ENCODE measurements around the gene S100A10. TPM values are rescaled to one million over a fixed set of nuclear protein-coding genes. Genes with fewer than 3 reads are reported as not detected.

Gene S100A10, protein sequence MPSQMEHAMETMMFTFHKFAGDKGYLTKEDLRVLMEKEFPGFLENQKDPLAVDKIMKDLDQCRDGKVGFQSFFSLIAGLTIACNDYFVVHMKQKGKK
- 141 TPM for polyA plus RNA-seq (2012; ENCODE audit: insufficient read depth, insufficient read length)

DNA sequence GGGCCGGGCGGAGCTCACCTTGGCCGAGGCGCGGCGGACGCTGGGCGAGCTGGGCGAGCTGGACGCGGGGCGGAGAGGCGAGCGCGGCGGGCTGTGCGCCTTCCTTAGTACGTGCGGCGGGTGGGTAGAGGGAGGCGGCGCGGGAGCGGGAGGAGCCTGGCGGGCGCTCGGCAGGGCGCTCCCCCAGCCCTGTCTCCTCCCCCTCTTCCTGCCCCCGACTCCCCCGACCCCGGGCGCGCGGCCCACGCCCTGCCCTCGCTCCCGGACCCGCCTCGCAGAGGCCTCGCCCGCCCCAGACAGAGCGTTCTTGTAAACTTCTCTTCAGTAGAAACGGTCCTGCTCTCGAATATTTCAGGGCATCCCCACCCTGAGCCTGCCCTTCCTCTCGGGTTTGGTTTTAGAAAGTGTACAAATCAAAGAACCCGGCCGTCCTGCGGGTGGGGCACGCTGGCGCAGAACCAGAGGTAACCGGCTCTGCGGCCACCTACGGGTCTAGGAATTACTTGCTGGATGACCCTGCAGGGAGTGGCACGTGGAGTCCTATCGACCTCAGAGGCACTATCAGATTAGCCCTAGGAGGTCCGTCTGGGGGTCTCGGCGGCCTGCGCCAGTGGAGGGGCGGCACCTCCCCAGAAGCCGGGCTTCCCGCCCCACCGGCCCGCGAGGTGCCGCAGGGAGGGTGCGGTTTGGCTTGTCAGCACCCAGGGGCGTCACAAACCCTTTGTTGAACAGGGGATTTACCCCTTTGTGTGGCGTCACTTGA is at the start of gene S100A10:
Gene S100A10 (minus strand): TSS at position 126 of the 763 bp plus-strand sequence. CDS start 7,629 bp downstream, outside the sequence.
- DNase-seq (ENCODE audit: low read depth, low spot score), result peak; percentile 43

DNA sequence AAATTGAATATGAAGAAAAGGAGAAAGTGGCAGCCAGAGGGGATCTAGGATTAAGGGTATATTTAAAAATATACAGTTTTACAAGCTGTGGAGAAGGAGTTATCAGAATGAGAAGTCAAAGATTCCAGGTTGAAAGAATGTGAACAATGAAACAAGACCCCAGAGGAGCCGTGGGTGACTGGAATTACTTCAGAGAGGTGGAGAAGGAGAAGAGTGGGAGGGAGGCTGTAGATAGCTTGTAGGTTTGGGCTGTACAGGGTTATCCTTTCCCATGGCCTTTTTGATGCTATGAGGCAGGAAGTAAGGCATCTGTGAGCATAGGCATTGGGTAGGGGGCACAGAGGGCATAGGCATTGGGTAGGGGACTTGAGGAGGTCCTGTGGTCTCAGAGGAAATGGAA is 48.4 kb upstream of the S100A10 start:
- DNase-seq (ENCODE audit: low read depth, low spot score), result no peak
- no peak overlapping the region for H3K4me3 ChIP-seq (ENCODE audit: low read length)

More for the DNA sequence above, at the start of gene S100A10:
- peak within 1 kb of the TSS; percentile 63 for H3K4me3 ChIP-seq (ENCODE audit: low read length)

DNA sequence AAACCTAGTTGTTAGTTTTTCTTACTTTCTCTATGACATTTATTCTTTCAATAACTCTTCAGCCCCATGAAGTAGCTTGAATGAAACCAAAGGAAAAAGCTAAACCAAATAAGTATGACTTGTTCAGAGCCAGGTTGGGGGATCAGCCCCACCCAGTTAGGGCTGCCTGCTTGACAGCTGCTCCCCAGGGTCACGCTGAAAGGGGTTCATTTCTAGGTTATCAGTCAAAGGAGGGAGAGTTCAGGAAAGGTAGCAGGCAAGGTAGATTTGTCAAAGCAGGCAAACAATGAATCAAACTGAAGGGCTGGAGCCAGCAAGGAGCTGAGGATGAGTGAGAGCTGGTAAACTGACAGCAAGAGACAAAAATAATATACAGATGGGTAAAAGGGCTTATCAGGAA is 46.2 kb upstream of the S100A10 start:
- DNase-seq (ENCODE audit: low read depth, low spot score), result no peak
- no peak overlapping the region for H3K4me3 ChIP-seq (ENCODE audit: low read length)

DNA sequence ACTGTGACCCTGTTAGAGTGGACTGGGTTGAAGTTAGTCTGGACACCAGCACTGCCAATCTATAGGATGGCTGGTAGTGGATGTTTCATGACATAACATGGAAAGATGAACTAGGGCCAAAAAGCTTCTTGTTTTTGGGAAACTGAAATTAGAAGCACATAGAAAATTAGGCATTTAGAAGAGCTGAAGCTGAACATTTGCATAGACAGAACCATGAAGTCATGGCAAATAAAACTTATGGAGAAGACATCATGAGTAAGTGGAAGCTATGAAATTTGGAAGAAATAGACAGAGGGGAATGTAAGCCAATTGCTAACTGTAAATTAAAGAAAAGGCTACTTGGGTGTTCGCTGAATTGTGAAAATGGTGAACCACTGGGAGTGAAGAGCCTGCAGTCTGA is 45.8 kb upstream of the S100A10 start:
- no peak overlapping the region for H3K4me3 ChIP-seq (ENCODE audit: low read length)
- no peak for DNase-seq (ENCODE audit: low read depth, low spot score)

DNA sequence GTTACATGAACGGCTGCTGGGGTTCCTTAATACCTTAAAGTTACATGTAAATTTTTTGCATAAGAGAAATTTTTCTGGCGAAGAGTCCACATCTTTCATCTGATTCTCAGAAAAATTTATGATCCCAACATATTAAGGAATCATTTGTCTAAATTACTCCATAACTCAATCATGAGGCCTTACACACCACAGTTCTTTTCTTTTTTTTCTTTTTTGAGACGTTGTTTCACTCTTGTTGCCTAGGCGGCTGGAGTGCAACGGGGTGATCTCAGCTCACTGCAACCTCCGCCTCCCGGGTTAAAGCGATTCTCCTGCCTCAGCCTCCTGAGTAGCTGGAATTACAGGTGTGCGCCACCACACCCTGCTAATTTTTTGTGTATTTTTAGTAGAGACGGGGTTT is 45.2 kb upstream of the S100A10 start:
- DNase-seq (ENCODE audit: low read depth, low spot score), result no peak
- H3K4me3 ChIP-seq (ENCODE audit: low read length), result no peak overlapping the region

DNA sequence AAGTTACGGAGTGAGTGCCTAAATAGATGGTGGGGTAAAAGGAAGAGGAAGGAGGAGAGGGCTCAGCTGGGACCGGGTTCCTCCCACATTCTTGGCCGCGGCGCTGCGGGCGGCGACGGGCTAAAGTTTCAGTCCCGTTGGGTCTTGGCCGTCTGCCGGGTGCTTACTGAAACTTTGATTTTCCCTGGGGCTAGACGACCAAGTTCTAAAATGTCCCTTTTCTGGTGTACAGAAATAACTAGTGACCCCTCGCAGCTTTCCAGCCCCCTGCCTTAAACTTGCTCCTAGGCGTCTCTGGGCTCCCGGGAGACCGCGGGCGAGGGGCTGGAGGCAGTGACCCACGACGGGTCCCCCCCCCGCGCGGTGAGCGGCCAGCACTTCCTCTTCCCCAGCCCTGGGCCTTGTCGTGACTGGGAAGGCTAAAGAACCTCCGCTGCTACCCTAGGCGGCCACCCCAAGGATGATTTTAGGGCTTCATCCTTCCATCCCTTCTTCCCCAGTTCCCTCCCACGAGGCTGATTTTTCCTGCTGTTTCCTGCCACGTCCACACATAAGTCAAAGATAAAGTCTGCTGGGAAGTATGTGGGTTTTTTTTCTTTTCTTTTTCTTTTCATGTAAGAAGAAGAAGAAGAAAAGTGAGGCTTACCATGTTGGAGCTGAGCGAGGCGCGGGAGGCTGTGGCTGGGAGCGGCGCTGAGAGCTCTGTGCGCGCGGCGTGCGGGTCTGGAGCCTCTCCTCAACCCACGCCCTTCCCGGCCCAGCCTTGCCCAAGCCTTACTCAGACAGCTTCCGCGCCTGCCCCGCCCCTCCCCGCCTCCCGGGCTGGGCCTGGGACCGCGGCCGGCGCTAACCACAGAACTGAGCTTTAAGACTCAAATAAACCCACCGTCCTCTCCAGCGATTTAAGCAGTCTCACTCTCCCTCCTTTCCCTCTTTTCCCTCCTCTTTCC is 42.9 kb upstream of the S100A10 start, which contains the start of gene S100A11:
Gene S100A11 (minus strand): TSS at position 738 of the 950 bp plus-strand sequence. CDS start 89 bp downstream, at position 649.
- no peak for DNase-seq (ENCODE audit: low read depth, low spot score)
- no peak within 1 kb of the TSS for H3K4me3 ChIP-seq (ENCODE audit: low read length)

DNA sequence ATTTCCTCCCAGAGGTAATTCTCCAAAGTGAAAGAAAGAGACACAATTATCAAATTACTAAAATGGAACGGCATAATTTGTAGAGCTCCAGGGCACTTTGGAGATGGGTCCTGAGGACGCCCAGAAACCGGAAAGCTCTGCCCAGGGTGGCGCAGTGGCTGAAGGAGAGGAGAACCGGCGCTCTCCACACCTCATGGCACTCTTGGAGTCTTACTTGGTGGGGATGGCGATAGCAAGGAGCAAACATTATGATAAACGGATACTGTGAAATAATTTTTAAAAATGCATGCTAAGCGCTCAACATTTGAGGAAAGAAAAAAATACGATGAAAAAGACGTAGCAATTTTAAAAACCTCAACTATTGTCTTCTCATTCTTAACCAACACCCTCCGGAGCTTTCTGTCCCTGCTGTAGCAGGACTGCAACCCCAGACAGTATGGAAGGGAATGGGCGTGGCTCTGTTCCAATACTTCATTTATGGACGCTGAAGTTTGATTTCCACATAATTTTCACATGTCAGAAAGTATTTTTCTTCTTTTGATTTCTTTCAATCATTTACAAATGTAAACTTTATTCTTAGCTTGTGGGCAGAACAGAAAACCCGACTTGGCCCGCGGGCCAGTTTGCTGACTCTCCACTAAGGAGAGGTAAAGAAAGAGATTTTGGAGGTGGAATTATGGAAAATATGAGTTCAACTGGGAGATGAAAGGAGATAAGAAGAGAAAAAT is 42.0 kb upstream of the S100A10 start:
- no peak for DNase-seq (ENCODE audit: low read depth, low spot score)

DNA sequence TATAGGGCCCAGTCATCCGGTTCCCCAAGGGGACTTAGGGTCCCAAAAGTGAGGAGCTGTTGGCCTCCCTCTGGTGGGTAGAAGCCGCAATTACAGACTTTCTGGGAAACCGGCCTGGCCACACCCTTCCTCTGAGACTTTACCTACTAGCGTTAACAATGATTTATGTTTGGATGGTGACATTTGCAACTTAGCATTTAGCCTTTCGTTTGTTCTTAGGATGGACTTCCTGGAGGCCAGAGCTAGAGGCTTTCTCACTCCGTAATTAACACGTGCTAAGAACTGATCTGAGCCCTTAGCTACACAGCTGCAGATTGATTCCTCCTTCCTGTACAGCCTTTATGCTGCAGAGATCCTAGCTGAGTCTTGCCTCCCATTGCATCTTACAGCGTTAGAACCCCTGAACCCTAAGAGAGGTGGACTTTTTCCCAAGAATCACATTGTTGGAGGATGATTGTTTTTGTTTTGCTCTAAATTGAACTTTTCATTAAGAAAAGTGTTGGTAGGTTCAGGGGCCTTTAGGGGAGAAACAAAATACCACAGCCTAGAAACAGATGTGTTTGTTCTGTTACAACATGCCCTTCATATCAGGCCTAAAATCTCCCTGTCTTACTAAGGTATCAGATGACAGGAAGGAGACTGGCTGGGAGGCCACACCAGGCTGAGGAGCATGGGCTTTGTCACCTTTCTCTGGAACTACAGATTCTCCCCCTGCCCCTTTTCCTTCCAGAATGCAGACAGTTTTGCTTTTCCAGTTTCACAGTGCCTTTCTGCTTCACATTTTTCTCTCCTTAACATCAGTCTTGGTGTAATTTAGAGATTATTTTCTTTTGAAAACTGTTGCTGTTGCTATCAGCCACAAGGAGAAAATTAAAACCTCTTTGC is 41.2 kb upstream of the S100A10 start:
- peak overlapping the region; percentile 18 for H3K4me3 ChIP-seq (ENCODE audit: low read length)
- peak; percentile 84 for DNase-seq (ENCODE audit: low read depth, low spot score)

More for the DNA sequence above, 42.0 kb upstream of the S100A10 start:
- no peak overlapping the region for H3K4me3 ChIP-seq (ENCODE audit: low read length)

DNA sequence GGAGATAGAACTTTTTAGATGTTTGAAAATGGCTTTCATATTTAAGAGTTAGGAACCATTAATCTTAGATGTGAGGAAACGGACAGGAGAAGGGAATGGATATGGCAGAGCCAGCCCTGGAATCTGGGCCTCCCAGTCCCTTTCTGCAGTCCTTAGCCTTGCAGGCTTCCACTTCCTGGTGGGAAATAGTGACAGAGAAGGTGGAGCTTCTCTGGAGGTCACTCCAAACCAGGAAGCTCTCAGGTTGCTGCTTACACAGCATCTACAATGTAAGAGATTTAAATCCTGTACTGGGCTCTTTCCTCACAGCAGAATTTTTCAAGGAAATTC is 40.6 kb upstream of the S100A10 start:
- DNase-seq (ENCODE audit: low read depth, low spot score), result no peak
- no peak overlapping the region for H3K4me3 ChIP-seq (ENCODE audit: low read length)

DNA sequence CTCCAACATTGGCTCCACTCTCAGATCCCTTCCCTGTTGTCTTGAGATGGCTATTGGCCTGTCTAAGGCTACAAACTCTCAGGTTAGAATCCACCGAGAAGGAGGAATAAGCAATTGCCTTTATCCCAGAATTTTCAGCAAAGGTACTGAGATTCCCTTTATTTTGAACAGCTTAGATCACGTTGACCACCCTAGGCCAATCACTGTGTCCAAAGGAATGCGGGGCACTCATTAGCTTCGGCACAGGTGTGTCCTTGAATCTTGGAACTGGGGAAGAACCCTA is 36.2 kb upstream of the S100A10 start:
- H3K4me3 ChIP-seq (ENCODE audit: low read length), result no peak overlapping the region
- no peak for DNase-seq (ENCODE audit: low read depth, low spot score)

DNA sequence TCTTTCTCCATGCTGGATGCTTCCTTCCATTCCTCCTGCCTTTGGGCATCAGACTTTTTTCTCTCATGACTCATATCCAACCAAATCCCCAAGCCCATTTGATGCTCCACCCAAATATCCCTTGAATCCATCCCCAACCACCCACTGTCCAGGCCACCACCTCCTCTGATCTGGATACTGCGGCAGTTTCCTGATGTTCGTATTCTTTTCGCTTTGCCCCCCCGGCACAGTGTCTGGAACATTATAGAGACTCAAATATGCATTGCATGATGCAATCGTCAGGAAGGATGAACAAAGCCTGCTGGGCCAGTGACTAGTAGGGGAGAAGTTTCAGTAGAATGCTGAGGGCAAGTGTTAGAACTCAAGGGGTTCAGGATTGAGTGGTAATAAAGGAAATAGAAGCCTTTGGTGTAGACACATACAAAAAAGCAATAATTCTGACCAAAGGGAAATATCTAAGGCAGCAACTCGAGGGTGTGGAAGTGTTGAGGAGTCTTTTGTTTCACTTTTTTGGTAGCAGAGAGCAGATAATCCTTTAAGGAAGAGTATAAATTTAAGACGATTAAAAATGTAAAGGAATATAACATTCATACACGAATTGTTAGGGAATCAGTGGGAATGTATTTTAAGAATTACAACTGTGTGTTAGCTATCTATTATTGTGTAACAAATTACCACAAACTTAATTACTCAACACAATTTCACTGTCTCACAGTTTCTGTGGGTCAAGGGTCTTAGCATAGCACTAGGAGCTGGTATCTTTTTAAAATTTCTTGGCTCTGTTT is 35.7 kb upstream of the S100A10 start:
- no peak for DNase-seq (ENCODE audit: low read depth, low spot score)
- H3K4me3 ChIP-seq (ENCODE audit: low read length), result no peak overlapping the region

DNA sequence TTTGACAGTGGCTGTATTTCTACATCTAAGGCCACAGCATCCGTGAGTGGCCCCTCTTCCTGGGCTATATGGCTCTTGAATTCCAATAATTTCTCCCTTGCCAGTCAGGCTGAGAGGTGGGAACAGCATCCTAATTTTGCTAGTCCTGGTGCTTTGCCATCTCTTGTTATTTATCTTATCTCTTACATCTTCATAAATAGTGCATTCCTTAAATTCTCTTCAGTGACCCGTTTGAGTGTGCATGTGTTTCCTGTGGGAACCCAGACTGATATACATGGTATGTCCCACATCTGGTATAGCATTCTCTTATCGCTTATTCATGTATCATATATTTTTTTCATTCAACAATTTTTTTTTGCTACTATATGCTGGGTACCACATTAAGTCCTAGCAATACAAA is 33.2 kb upstream of the S100A10 start:
- DNase-seq (ENCODE audit: low read depth, low spot score), result no peak

DNA sequence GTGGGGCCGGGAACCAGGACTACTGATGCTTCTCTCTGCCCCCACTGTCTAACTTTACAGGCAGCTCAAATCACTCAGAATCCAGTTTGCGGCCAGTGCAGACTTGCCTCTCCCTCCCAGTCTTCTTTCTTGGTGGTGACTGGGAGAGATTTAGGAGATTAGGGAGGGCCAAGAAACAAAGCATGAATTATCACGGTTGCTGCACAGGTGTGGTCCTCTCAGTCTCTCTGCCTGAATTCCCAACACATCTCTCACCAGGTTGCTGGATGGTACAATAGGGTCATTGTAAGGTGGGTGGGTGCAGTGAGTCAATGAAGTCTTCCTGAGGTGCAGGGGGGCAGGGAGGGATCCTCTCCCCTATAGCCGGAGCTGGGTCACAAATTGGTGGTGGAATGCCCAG is 30.6 kb upstream of the S100A10 start:
- no peak for DNase-seq (ENCODE audit: low read depth, low spot score)
- no peak overlapping the region for H3K4me3 ChIP-seq (ENCODE audit: low read length)

More for the DNA sequence above, 33.2 kb upstream of the S100A10 start:
- no peak overlapping the region for H3K4me3 ChIP-seq (ENCODE audit: low read length)

DNA sequence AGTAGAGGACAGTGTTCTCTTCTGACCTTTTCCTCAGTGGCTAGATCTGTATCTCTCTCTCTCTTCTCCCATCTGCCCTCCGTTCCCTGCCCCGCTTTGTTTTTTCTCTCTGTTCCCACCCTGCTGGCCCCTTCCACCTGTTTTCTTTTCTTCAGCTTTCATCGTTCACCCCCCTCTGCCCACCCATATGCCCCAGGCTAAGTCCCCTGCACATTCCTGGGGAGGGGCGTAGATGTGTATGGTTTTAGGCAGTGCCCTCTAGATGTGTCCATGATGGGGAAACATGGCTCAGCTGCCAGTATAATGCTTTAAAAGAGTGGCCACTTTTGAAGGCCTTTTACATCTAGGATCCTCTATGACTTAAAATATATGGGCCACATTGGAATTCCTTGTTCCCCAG is 29.6 kb upstream of the S100A10 start:
- H3K4me3 ChIP-seq (ENCODE audit: low read length), result no peak overlapping the region
- no peak for DNase-seq (ENCODE audit: low read depth, low spot score)

DNA sequence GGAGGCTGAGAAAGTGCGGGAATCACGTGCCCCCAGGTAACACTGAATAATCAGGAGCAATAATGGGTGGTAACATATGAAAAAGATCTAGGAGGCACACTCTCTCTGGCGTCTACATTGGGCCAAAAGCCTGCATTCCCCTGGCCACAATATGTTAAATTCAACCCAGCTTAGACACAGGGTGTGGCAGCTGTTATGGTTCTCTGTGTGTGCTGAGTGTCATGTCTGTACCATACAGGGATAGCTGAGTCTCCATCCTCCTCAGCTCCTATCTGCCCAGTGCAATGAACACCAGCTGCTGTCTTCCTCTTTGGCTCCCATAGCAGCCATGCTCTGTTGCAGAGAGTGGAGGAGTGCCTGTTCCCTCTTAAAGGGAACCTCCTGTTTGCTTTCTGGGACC is 28.8 kb upstream of the S100A10 start:
- no peak overlapping the region for H3K4me3 ChIP-seq (ENCODE audit: low read length)
- no peak for DNase-seq (ENCODE audit: low read depth, low spot score)

DNA sequence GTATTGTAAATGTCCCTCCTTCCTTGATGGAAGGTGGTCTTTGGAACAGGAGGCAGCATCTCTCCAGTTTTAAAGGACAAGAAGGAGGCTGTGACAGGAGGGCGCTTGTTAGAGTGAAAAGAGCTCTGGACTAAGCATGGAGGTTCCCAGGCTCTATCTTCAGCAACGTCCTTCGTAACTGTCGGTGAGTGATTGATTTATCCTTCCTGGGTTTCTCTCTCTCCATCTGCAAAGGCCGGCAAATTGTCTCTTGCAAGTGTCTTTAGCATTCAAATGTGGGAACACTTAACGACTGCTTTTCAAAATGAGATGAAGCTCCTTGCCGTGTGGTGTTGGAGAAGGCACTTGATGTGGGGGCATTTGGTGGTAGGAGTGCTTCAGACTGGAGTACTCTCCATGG is 27.9 kb upstream of the S100A10 start:
- DNase-seq (ENCODE audit: low read depth, low spot score), result no peak
- no peak overlapping the region for H3K4me3 ChIP-seq (ENCODE audit: low read length)

DNA sequence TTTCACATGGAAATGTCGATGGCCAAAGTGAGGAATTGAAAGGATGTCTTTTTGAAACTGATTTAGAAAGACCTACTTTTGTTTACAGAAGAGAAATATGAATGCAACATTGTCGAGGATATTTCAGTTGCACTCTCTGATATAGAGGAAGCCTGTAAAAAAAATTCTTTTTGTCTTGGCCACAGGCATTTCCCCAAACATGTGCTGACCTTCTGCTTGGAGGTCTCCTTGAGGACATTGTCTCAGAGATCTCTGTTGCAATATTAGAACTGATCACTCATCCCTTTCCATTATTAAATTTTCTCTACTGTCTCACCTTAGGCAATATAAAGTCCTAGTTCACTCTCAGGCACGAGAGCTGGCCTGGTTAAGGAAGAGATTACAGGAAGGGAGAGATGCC is 27.2 kb upstream of the S100A10 start:
- no peak overlapping the region for H3K4me3 ChIP-seq (ENCODE audit: low read length)
- DNase-seq (ENCODE audit: low read depth, low spot score), result no peak

DNA sequence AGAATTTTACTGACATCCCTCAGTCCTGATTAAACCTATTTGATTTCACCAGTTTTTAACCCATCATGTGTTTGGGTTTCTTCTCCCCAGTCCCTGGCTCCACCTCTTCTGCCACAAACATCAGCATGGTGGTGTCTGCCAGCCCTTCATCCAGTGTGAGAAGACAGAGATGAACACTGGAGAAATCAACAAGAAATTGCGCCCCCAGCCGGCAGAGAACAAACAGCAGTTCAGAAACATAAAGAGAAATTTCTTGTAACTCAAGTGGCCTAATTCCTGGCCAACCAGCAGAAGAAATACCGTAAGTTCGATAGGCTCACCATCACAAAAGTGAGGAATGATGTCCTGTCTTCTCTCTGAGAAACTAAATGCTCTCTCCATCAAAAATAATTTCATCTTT is 24.9 kb upstream of the S100A10 start:
- H3K4me3 ChIP-seq (ENCODE audit: low read length), result no peak overlapping the region
- no peak for DNase-seq (ENCODE audit: low read depth, low spot score)
